ENCODE results near the gene STAM. TPM values are rescaled to one million over a fixed set of nuclear protein-coding genes. Genes with fewer than 3 reads are reported as not detected.

STAM gene
- polyA plus RNA-seq, 4 donors = 28.2 to 36.7 (median 34.4) TPM

- no peak for DNase-seq (ENCODE audit: low read depth in 4 of 4, low spot score in 3 of 4)
Measured at GRCh38 chr10:17645621-17646345, 1.8 kb downstream of the STAM start.

- no peak for DNase-seq (ENCODE audit: low read depth in 4 of 4, low spot score in 3 of 4)
Measured at GRCh38 chr10:17647326-17647725, 3.4 kb downstream of the STAM start.

- no peak for DNase-seq (ENCODE audit: low read depth in 4 of 4, low spot score in 3 of 4)
Measured at GRCh38 chr10:17648243-17649035, 4.5 kb downstream of the STAM start.

- DNase-seq (ENCODE audit: low read depth in 4 of 4, low spot score in 3 of 4) = no peak
Measured at GRCh38 chr10:17649052-17649451, 5.1 kb downstream of the STAM start.

- no peak for DNase-seq (ENCODE audit: low read depth in 4 of 4, low spot score in 3 of 4)
Measured at GRCh38 chr10:17649836-17650235, 5.9 kb downstream of the STAM start.

- DNase-seq (ENCODE audit: low read depth in 4 of 4, low spot score in 3 of 4) = no peak
Measured at GRCh38 chr10:17650416-17650815, 6.5 kb downstream of the STAM start.

- DNase-seq (ENCODE audit: low read depth in 4 of 4, low spot score in 3 of 4) = no peak
Measured at GRCh38 chr10:17651896-17652295, 7.9 kb downstream of the STAM start.

GRCh38 chr10:17652585-17652984 is 8.6 kb downstream of the STAM start:
- no peak for DNase-seq (ENCODE audit: low read depth in 4 of 4, low spot score in 3 of 4)

- DNase-seq (ENCODE audit: low read depth in 4 of 4, low spot score in 3 of 4) = no peak
Measured at GRCh38 chr10:17655009-17655408, 11.1 kb downstream of the STAM start.

- DNase-seq (ENCODE audit: low read depth in 4 of 4, low spot score in 3 of 4) = no peak
Measured at GRCh38 chr10:17655567-17656146, 11.7 kb downstream of the STAM start.

GRCh38 chr10:17657103-17657500 is 13.2 kb downstream of the STAM start:
- no peak for DNase-seq (ENCODE audit: low read depth in 4 of 4, low spot score in 3 of 4)

GRCh38 chr10:17659365-17659764 is 15.4 kb downstream of the STAM start:
- no peak for DNase-seq (ENCODE audit: low read depth in 4 of 4, low spot score in 3 of 4)

- no peak for DNase-seq (ENCODE audit: low read depth in 4 of 4, low spot score in 3 of 4)
Measured at GRCh38 chr10:17660921-17661320, 17.0 kb downstream of the STAM start.

- no peak for DNase-seq (ENCODE audit: low read depth in 4 of 4, low spot score in 3 of 4)
Measured at GRCh38 chr10:17661510-17661909, 17.6 kb downstream of the STAM start.

GRCh38 chr10:17662193-17663138 is 18.5 kb downstream of the STAM start:
- DNase-seq (ENCODE audit: low read depth in 4 of 4, low spot score in 3 of 4) = no peak

GRCh38 chr10:17663450-17663849 is 19.5 kb downstream of the STAM start:
- no peak for DNase-seq (ENCODE audit: low read depth in 4 of 4, low spot score in 3 of 4)

- DNase-seq (ENCODE audit: low read depth in 4 of 4, low spot score in 3 of 4) = no peak
Measured at GRCh38 chr10:17665747-17666146, 21.8 kb downstream of the STAM start.

GRCh38 chr10:17668435-17669184 is 24.7 kb downstream of the STAM start:
- no peak for DNase-seq (ENCODE audit: low read depth in 4 of 4, low spot score in 3 of 4)

GRCh38 chr10:17669185-17669872 is 25.4 kb downstream of the STAM start:
- no peak for DNase-seq (ENCODE audit: low read depth in 4 of 4, low spot score in 3 of 4)
